Activated CD8-positive, alpha-beta T cell treated with anti-CD3 and anti-CD28 coated beads for 36 hours (primary cell): ENCODE results near the gene FAM50A. TPM values are rescaled to one million over a fixed set of nuclear protein-coding genes. Genes with fewer than 3 reads are reported as not detected.
A peak's percentile ranks its signal among the peaks of the same experiment; 100 is the strongest.

ENCODE experiments used
- ATAC-seq: fragments of 200-7000 bp; cut with Tn5 transposase; one replicate; pipeline ENCODE4 v1.10.0; 2021; ENCODE audit warnings: mild to moderate bottlenecking, moderate library complexity
- CTCF ChIA-PET: fragments of 350-600 bp; sonication (Branson Sonifier 250); formaldehyde crosslinking; loops from one replicate; lab custom pipeline; 2021; ENCODE audit warnings: antibody characterized with exemption; lab: Charles Lee
- POLR2A ChIA-PET: fragments of 350-600 bp; sonication (Branson Sonifier 250); formaldehyde crosslinking; loops from one replicate; lab custom pipeline; 2021; ENCODE audit warnings: antibody characterized with exemption; lab: Charles Lee
- DNase-seq: peaks from one replicate; pipeline ENCODE4 v3.0.0-alpha.2; 2020
- H3K27ac Mint-ChIP-seq: one replicate; pipeline ENCODE4 v1.8.0; 2021; ENCODE audit warnings: mild to moderate bottlenecking, mixed read lengths
- H3K27me3 Mint-ChIP-seq: one replicate; pipeline ENCODE4 v1.8.0; 2021; ENCODE audit warnings: mixed read lengths
- H3K36me3 Mint-ChIP-seq: one replicate; pipeline ENCODE4 v1.8.0; 2021; ENCODE audit warnings: low read depth, mixed read lengths
- H3K4me1 Mint-ChIP-seq: one replicate; pipeline ENCODE4 v1.8.0; 2021; ENCODE audit warnings: low read depth, mixed read lengths
- H3K4me3 Mint-ChIP-seq: one replicate; pipeline ENCODE4 v1.8.0; 2021; ENCODE audit warnings: mild to moderate bottlenecking, moderate library complexity, mixed read lengths
- H3K9me3 Mint-ChIP-seq: one replicate; pipeline ENCODE4 v1.8.0; 2021; ENCODE audit warnings: mixed read lengths
- CTCF ChIP-seq: fragments of 200-600 bp; IDR thresholded peaks from one replicate; pipeline ENCODE4 v1.8.0; 2022; ENCODE audit warnings: antibody characterized with exemption, mild to moderate bottlenecking
- intact Hi-C: fragments of 100-400 bp; cut with micrococcal nuclease; formaldehyde crosslinking; loops from one replicate; pipeline ENCODE4 v1.10.0; 2022
- total RNA-seq, 2 experiments: library from RNA; stranded (reverse); gene quantifications; one replicate each; pipeline ENCODE4 v1.2.3, GENCODE V29; 2021

Gene FAM50A
- total RNA-seq, 2 experiments from 2014 or later = 43.6 to 47.5 TPM

- ATAC-seq = no peak
- Mint-ChIP-seq H3K27me3 (no peaks in the 10 kb centered on the region), H3K4me3 (peak overlapping the region; percentile 89), H3K27ac (peak overlapping the region; percentile 46), H3K4me1 (peaks cover 25% of the 10 kb centered on the region), H3K36me3 (peaks cover 16% of the 10 kb centered on the region), H3K9me3 (no peaks in the 10 kb centered on the region)
- ChIA-PET POLR2A (interaction anchor here (0.9 to 2.6 kb wide), 6 partner anchors 9 to 89 kb away, joined by 3 to 16 read pairs (median 4); partner anchors contain the start of gene RPL10), CTCF (no interaction called here)
- no peak for TF ChIP-seq CTCF
- no peak for DNase-seq
- intact Hi-C loops = no loop called here
Observed at GRCh38 chrX:154488336-154489075, 44.6 kb downstream of the FAM50A start.

- ATAC-seq (no peak), DNase-seq (no peak)
- Mint-ChIP-seq H3K27me3 (no peaks in the 10 kb centered on the region), H3K4me3 (peak overlapping the region; percentile 89), H3K4me1 (peaks cover 21% of the 10 kb centered on the region), H3K36me3 (peaks cover 11% of the 10 kb centered on the region), H3K27ac (peak overlapping the region; percentile 90), H3K9me3 (no peaks in the 10 kb centered on the region)
- TF ChIP-seq CTCF = no peak
- intact Hi-C loops = no loop called here
- CTCF ChIA-PET = interaction anchor here (0.9 to 2.0 kb wide), 4 partner anchors 8 to 116 kb away, joined by 3 to 5 read pairs (median 4); no protein-coding TSS in a partner anchor
- POLR2A ChIA-PET = interaction anchor here (0.7 to 2.6 kb wide), 7 partner anchors 8 to 90 kb away, joined by 3 to 16 read pairs (median 3); partner anchors contain the start of gene RPL10
Observed at GRCh38 chrX:154489182-154489581, 45.2 kb downstream of the FAM50A start.

- no peak for TF ChIP-seq CTCF
- ATAC-seq (peak; percentile 31), DNase-seq (peak; percentile 50)
- POLR2A ChIA-PET = interaction anchor here (0.7 to 2.6 kb wide), 9 partner anchors 9 to 420 kb away, joined by 3 to 16 read pairs (median 4); partner anchors contain the start of gene RPL10
- H3K4me1 Mint-ChIP-seq = peaks cover 19% of the 10 kb centered on the region
- no peaks in the 10 kb centered on the region for H3K9me3 Mint-ChIP-seq
- H3K27me3 Mint-ChIP-seq = no peaks in the 10 kb centered on the region
- peak overlapping the region; percentile 89 for H3K4me3 Mint-ChIP-seq
- CTCF ChIA-PET = interaction anchor here (0.5 to 2.0 kb wide), 9 partner anchors 9 to 116 kb away, joined by 3 to 6 read pairs (median 3); no protein-coding TSS in a partner anchor
- peak overlapping the region; percentile 90 for H3K27ac Mint-ChIP-seq
- intact Hi-C loops = loop anchor here (2.0 kb wide), 1 partner anchor 45 kb away; no protein-coding TSS in a partner anchor
- peaks cover 11% of the 10 kb centered on the region for H3K36me3 Mint-ChIP-seq
Observed at GRCh38 chrX:154490021-154490413, 46.1 kb downstream of the FAM50A start.

GRCh38 chrX:154490414-154491083 lies 46.6 kb downstream of the FAM50A start, which contains the start of gene SLC10A3:
Gene SLC10A3, minus strand, starts transcription at chrX:154490629. Its CDS starts 1,689 bp downstream, at chrX:154488940.
- CTCF ChIA-PET = interaction anchor here (0.5 to 2.0 kb wide), 8 partner anchors 9 to 117 kb away, joined by 3 to 6 read pairs (median 3); no protein-coding TSS in a partner anchor
- H3K36me3 Mint-ChIP-seq = peaks cover 7% of the 10 kb centered on the region
- H3K4me1 Mint-ChIP-seq = peaks cover 19% of the 10 kb centered on the region
- H3K9me3 Mint-ChIP-seq = no peaks in the 10 kb centered on the region
- H3K27me3 Mint-ChIP-seq = no peaks in the 10 kb centered on the region
- ATAC-seq = peak; percentile 87
- intact Hi-C loops = loop anchor here (2.0 kb wide), 1 partner anchor 44 kb away; no protein-coding TSS in a partner anchor
- peak within 1 kb of the TSS; percentile 90 for H3K27ac Mint-ChIP-seq
- TF ChIP-seq CTCF = no peak
- peak; percentile 91 for DNase-seq
- peak within 1 kb of the TSS; percentile 89 for H3K4me3 Mint-ChIP-seq
- POLR2A ChIA-PET = interaction anchor here (0.7 to 1.6 kb wide), 8 partner anchors 9 to 420 kb away, joined by 3 to 6 read pairs (median 4); no protein-coding TSS in a partner anchor
